Measurements from ENCODE around the gene CERK. TPM values are rescaled to one million over a fixed set of nuclear protein-coding genes. Genes with fewer than 3 reads are reported as not detected.

The CERK gene
- total RNA-seq, 1 experiment from 2014 or later = 24.9 TPM

GRCh38 chr22:46752286-46752987 lies 14.4 kb upstream of the CERK start:
- DNase-seq = no peak
- Histone ChIP-seq H3K79me2 (ENCODE audit: low read depth) (no peaks in the 10 kb centered on the region), H3K9me3 (ENCODE audit: insufficient read depth, low read depth) (peaks cover 4% of the 10 kb centered on the region; the same call in 1 of the 2 replicates), H3K4me3 (no peak overlapping the region), H3K27me3 (ENCODE audit: insufficient read depth, low read depth) (no peaks in the 10 kb centered on the region), H2AFZ (no peak overlapping the region), H3K4me1 (replicated peaks; ENCODE audit: insufficient read depth) (peaks cover 75% of the 10 kb centered on the region), H3F3A (ENCODE audit: insufficient read depth, low read depth) (peaks cover 50% of the 10 kb centered on the region), H3K4me2 (peak overlapping the region; percentile 6; the same call in 1 of the 2 replicates), H3K9me2 (ENCODE audit: insufficient read depth) (no peaks in the 10 kb centered on the region), H3K36me3 (ENCODE audit: low read depth) (no peaks in the 10 kb centered on the region), H4K20me1 (ENCODE audit: insufficient read depth) (no peaks in the 10 kb centered on the region), H3K27ac (peak overlapping the region; percentile 93)
- TF ChIP-seq CTCF (conservative IDR thresholded peaks at IDR 0.05) = no peak
- TF ChIP-seq EZH2 (IDR thresholded peaks at IDR 0.05; ENCODE audit: low read depth) = no peak
- POLR2A ChIA-PET (ENCODE audit: unreplicated experiment) = no interaction called here
- intact Hi-C loops (cut with micrococcal nuclease; ENCODE audit: unreplicated experiment) = loop anchor here (5.0 kb wide), 5 partner anchors 155 to 375 kb away; no protein-coding TSS in a partner anchor
- BruUV-seq (replicated peaks) = no TSS peak
- CTCF ChIA-PET = no interaction called here

- Histone ChIP-seq H3K4me3 (no peak overlapping the region), H2AFZ (no peak overlapping the region), H3F3A (ENCODE audit: insufficient read depth, low read depth) (peaks cover 50% of the 10 kb centered on the region), H3K4me1 (replicated peaks; ENCODE audit: insufficient read depth) (peaks cover 75% of the 10 kb centered on the region), H3K36me3 (ENCODE audit: low read depth) (no peaks in the 10 kb centered on the region), H3K9me3 (ENCODE audit: insufficient read depth, low read depth) (no peaks in the 10 kb centered on the region; the same call in 1 of the 2 replicates), H4K20me1 (ENCODE audit: insufficient read depth) (no peaks in the 10 kb centered on the region), H3K79me2 (ENCODE audit: low read depth) (no peaks in the 10 kb centered on the region), H3K4me2 (peak overlapping the region; percentile 83), H3K27me3 (ENCODE audit: insufficient read depth, low read depth) (no peaks in the 10 kb centered on the region), H3K27ac (peak overlapping the region; percentile 79), H3K9me2 (ENCODE audit: insufficient read depth) (no peaks in the 10 kb centered on the region)
- ChIA-PET CTCF (interaction anchor here (0.6 kb wide), 3 partner anchors 9 to 79 kb away, joined by 3 to 6 read pairs (median 4); no protein-coding TSS in a partner anchor), POLR2A (ENCODE audit: unreplicated experiment) (no interaction called here)
- peak; percentile 61 to 66 for DNase-seq
- intact Hi-C loops (cut with micrococcal nuclease; ENCODE audit: unreplicated experiment) = loop anchor here (5.0 kb wide), 5 partner anchors 154 to 374 kb away; no protein-coding TSS in a partner anchor
- TF ChIP-seq EZH2 (IDR thresholded peaks at IDR 0.05; ENCODE audit: low read depth) (no peak), CTCF (conservative IDR thresholded peaks at IDR 0.05) (no peak)
- no TSS peak for BruUV-seq (replicated peaks)
Measured at GRCh38 chr22:46750863-46751443, 12.9 kb upstream of the CERK start.

- Histone ChIP-seq H3K36me3 (ENCODE audit: low read depth) (no peaks in the 10 kb centered on the region), H3K9me2 (ENCODE audit: insufficient read depth) (no peaks in the 10 kb centered on the region), H3K27ac (peak overlapping the region; percentile 79), H3K27me3 (ENCODE audit: insufficient read depth, low read depth) (no peaks in the 10 kb centered on the region), H3K4me3 (peak overlapping the region; percentile 36; the same call in 1 of the 2 replicates), H2AFZ (no peak overlapping the region), H4K20me1 (ENCODE audit: insufficient read depth) (no peaks in the 10 kb centered on the region), H3K4me2 (peak overlapping the region; percentile 83), H3K9me3 (ENCODE audit: insufficient read depth, low read depth) (no peaks in the 10 kb centered on the region), H3K4me1 (replicated peaks; ENCODE audit: insufficient read depth) (peaks cover 75% of the 10 kb centered on the region), H3F3A (ENCODE audit: insufficient read depth, low read depth) (peaks cover 50% of the 10 kb centered on the region), H3K79me2 (ENCODE audit: low read depth) (no peaks in the 10 kb centered on the region)
- BruUV-seq (replicated peaks) = no TSS peak
- ChIA-PET POLR2A (ENCODE audit: unreplicated experiment) (no interaction called here), CTCF (interaction anchor here (0.6 kb wide), 1 partner anchor 13 kb away, joined by 6 read pairs; no protein-coding TSS in a partner anchor)
- intact Hi-C loops (cut with micrococcal nuclease; ENCODE audit: unreplicated experiment) = loop anchor here (5.0 kb wide), 5 partner anchors 153 to 373 kb away; no protein-coding TSS in a partner anchor
- no peak for DNase-seq
- TF ChIP-seq EZH2 (IDR thresholded peaks at IDR 0.05; ENCODE audit: low read depth) = no peak
- TF ChIP-seq CTCF (conservative IDR thresholded peaks at IDR 0.05) = no peak
Measured at GRCh38 chr22:46750530-46750800, 12.4 kb upstream of the CERK start.

Measured in PC-9 (cell line).